Ectodermal cell (in vitro differentiated cells): ENCODE results near the gene CYBC1.

Source experiments
- H3K27ac ChIP-seq: 2 replicates; pipeline ENCODE4 v1.7.0; 2013; ENCODE audit warnings: mild to moderate bottlenecking, low read depth, low read length; ENCODE audit not compliant: insufficient read depth, poor library complexity, severe bottlenecking
- H3K27me3 ChIP-seq: 2 replicates; pipeline ENCODE4 v1.7.0; 2013; ENCODE audit warnings: mild to moderate bottlenecking, low read length; ENCODE audit not compliant: insufficient read depth, control insufficient read depth, poor library complexity, severe bottlenecking
- H3K36me3 ChIP-seq: one replicate; pipeline ENCODE4 v1.7.0; 2013; ENCODE audit warnings: low read length; ENCODE audit not compliant: control insufficient read depth, insufficient read depth
- H3K4me1 ChIP-seq: one replicate; pipeline ENCODE4 v1.7.0; 2013; ENCODE audit warnings: low read length; ENCODE audit not compliant: control insufficient read depth, insufficient read depth
- H3K4me3 ChIP-seq: 2 replicates; pipeline ENCODE4 v1.7.0; 2013; ENCODE audit warnings: low read depth, low read length, control low read depth; ENCODE audit not compliant: insufficient read depth
- H3K9me3 ChIP-seq: 2 replicates; pipeline ENCODE4 v1.7.0; 2013; ENCODE audit warnings: mild to moderate bottlenecking, low read length, moderate library complexity; ENCODE audit not compliant: control insufficient read depth
- WGBS, 2 experiments: methylation state at CpG; one replicate each; pipeline ENCODE4 v1.1.7; 2013; ENCODE audit warnings: missing lambda C conversion rate in 2 of 2; 5-methylcytosine and 5-hydroxymethylcytosine counted together

The CYBC1 gene

GRCh38 chr17:82491196-82491530 lies 40.6 kb upstream of the CYBC1 start:
- WGBS, 2 experiments = 95 to 96% methylated on average over 10 of the region's 10 CpGs
- Histone ChIP-seq H3K27ac (no peak overlapping the region), H3K9me3 (no peaks in the 10 kb centered on the region), H3K4me1 (peaks cover 6% of the 10 kb centered on the region), H3K4me3 (no peak overlapping the region), H3K27me3 (peaks cover 6% of the 10 kb centered on the region), H3K36me3 (peaks cover 16% of the 10 kb centered on the region)

GRCh38 chr17:82490512-82491195 lies 40.1 kb upstream of the CYBC1 start:
- Histone ChIP-seq H3K27ac (no peak overlapping the region), H3K36me3 (peaks cover 20% of the 10 kb centered on the region), H3K27me3 (peaks cover under 1% of the 10 kb centered on the region), H3K4me3 (no peak overlapping the region), H3K9me3 (no peaks in the 10 kb centered on the region), H3K4me1 (peaks cover 6% of the 10 kb centered on the region)
- whole genome bisulfite sequencing, 2 experiments = 93 to 95% methylated on average over 25 of the region's 25 CpGs

- no peak overlapping the region for H3K27ac ChIP-seq
- H3K27me3 ChIP-seq = no peaks in the 10 kb centered on the region
- 93 to 94% methylated on average over 21 of the region's 21 CpGs for WGBS, 2 experiments
- peaks cover 26% of the 10 kb centered on the region for H3K36me3 ChIP-seq
- peaks cover 6% of the 10 kb centered on the region for H3K4me1 ChIP-seq
- no peak overlapping the region for H3K4me3 ChIP-seq
- H3K9me3 ChIP-seq = no peaks in the 10 kb centered on the region
Measured at GRCh38 chr17:82489851-82490511, 39.4 kb upstream of the CYBC1 start.

- Histone ChIP-seq H3K36me3 (peaks cover 34% of the 10 kb centered on the region), H3K27me3 (no peaks in the 10 kb centered on the region), H3K27ac (no peak overlapping the region), H3K4me3 (no peak overlapping the region), H3K4me1 (peaks cover 2% of the 10 kb centered on the region), H3K9me3 (no peaks in the 10 kb centered on the region)
- 90% methylated on average over 8 of the region's 8 CpGs for WGBS, 2 experiments
Measured at GRCh38 chr17:82489117-82489516, 38.6 kb upstream of the CYBC1 start.

GRCh38 chr17:82487910-82488309 lies 37.4 kb upstream of the CYBC1 start:
- Histone ChIP-seq H3K27me3 (no peaks in the 10 kb centered on the region), H3K36me3 (peaks cover 47% of the 10 kb centered on the region), H3K27ac (no peak overlapping the region), H3K4me3 (no peak overlapping the region), H3K4me1 (no peaks in the 10 kb centered on the region), H3K9me3 (no peaks in the 10 kb centered on the region)
- WGBS, 2 experiments = 98% methylated on average over 14 of the region's 14 CpGs

- Histone ChIP-seq H3K27ac (no peak overlapping the region), H3K4me3 (no peak overlapping the region), H3K9me3 (no peaks in the 10 kb centered on the region), H3K4me1 (no peaks in the 10 kb centered on the region), H3K27me3 (no peaks in the 10 kb centered on the region), H3K36me3 (peaks cover 60% of the 10 kb centered on the region)
- 93 to 95% methylated on average over 13 of the region's 13 CpGs for WGBS, 2 experiments
Measured at GRCh38 chr17:82486231-82487094, 35.9 kb upstream of the CYBC1 start.

GRCh38 chr17:82483836-82484235 lies 33.3 kb upstream of the CYBC1 start:
- Histone ChIP-seq H3K4me1 (no peaks in the 10 kb centered on the region), H3K4me3 (no peak overlapping the region), H3K36me3 (peaks cover 82% of the 10 kb centered on the region), H3K9me3 (no peaks in the 10 kb centered on the region), H3K27ac (no peak overlapping the region), H3K27me3 (no peaks in the 10 kb centered on the region)
- WGBS, 2 experiments = 96 to 98% methylated on average over 9 of the region's 9 CpGs

GRCh38 chr17:82483204-82483660 lies 32.7 kb upstream of the CYBC1 start:
- no peaks in the 10 kb centered on the region for H3K9me3 ChIP-seq
- peaks cover 78% of the 10 kb centered on the region for H3K36me3 ChIP-seq
- WGBS, 2 experiments = 96% methylated on average over 6 of the region's 6 CpGs
- H3K27ac ChIP-seq = no peak overlapping the region
- H3K4me3 ChIP-seq = no peak overlapping the region
- H3K27me3 ChIP-seq = no peaks in the 10 kb centered on the region
- H3K4me1 ChIP-seq = no peaks in the 10 kb centered on the region

GRCh38 chr17:82480318-82480717 lies 29.8 kb upstream of the CYBC1 start:
- WGBS, 2 experiments = 96% methylated on average over 9 of the region's 9 CpGs
- H3K9me3 ChIP-seq = no peaks in the 10 kb centered on the region
- H3K36me3 ChIP-seq = peaks cover 60% of the 10 kb centered on the region

GRCh38 chr17:82479602-82480001 lies 29.1 kb upstream of the CYBC1 start:
- Histone ChIP-seq H3K9me3 (no peaks in the 10 kb centered on the region), H3K27ac (no peak overlapping the region), H3K4me1 (no peaks in the 10 kb centered on the region), H3K36me3 (peaks cover 57% of the 10 kb centered on the region), H3K27me3 (no peaks in the 10 kb centered on the region), H3K4me3 (no peak overlapping the region)
- WGBS, 2 experiments = 93 to 94% methylated on average over 5 of the region's 5 CpGs

More at GRCh38 chr17:82480318-82480717, 29.8 kb upstream of the CYBC1 start:
- Histone ChIP-seq H3K27me3 (no peaks in the 10 kb centered on the region), H3K4me1 (no peaks in the 10 kb centered on the region), H3K4me3 (no peak overlapping the region), H3K27ac (no peak overlapping the region)
